ENCODE results near the gene ZFAND6.

- no peak for TF ChIP-seq CTCF (conservative IDR thresholded peaks at IDR 0.05 in 1 of 2, IDR thresholded peaks at IDR 0.05 in 1 of 2; ENCODE audit: low read depth in 1 of 2, low read length in 2 of 2)
- no peak for TF ChIP-seq EZH2 (IDR thresholded peaks at IDR 0.05; ENCODE audit: low read length, missing control alignments)
Observed at GRCh38 chr15:80169768-80170357, 110.4 kb downstream of the ZFAND6 start.
